Fibroblast of the conjunctiva (primary cell): ENCODE measurements around the gene HMMR.
"Not testable (repeated sequence)": the region's sequence is repeated elsewhere in the genome, so short reads cannot be mapped to it uniquely, and the experiment has no call there.

Experiments
- DNase-seq: peaks from one replicate; pipeline ENCODE4 v3.0.0-alpha.2; 2010; ENCODE audit warnings: low read depth

The HMMR gene

GRCh38 chr5:163508753-163509152 lies 48.3 kb downstream of the HMMR start:
- no peak for DNase-seq

GRCh38 chr5:163509291-163509951 lies 49.0 kb downstream of the HMMR start:
- DNase-seq: peak; percentile 65

GRCh38 chr5:163512526-163512925 lies 52.1 kb downstream of the HMMR start:
- DNase-seq: no peak

GRCh38 chr5:163525096-163525495 lies 64.7 kb downstream of the HMMR start:
- no peak for DNase-seq

- DNase-seq: no peak
Observed at GRCh38 chr5:163529698-163530097, 69.3 kb downstream of the HMMR start.

GRCh38 chr5:163531272-163531671 lies 70.8 kb downstream of the HMMR start:
- no peak for DNase-seq

GRCh38 chr5:163532171-163533084 lies 72.0 kb downstream of the HMMR start:
- DNase-seq: no peak

- no peak for DNase-seq
Observed at GRCh38 chr5:163533223-163533622, 72.8 kb downstream of the HMMR start.

- no peak for DNase-seq
Observed at GRCh38 chr5:163534492-163535094, 74.2 kb downstream of the HMMR start.

- DNase-seq: no peak
Observed at GRCh38 chr5:163535290-163535689, 74.9 kb downstream of the HMMR start.

- not testable (repeated sequence) for DNase-seq
Observed at GRCh38 chr5:163536442-163536841, 76.0 kb downstream of the HMMR start.

- DNase-seq: no peak
Observed at GRCh38 chr5:163540696-163541095, 80.3 kb downstream of the HMMR start.
